K562 (cell line): ENCODE results near the gene SNCB. TPM values are rescaled to one million over a fixed set of nuclear protein-coding genes. Genes with fewer than 3 reads are reported as not detected.

Experiments used
- ARHGAP35 ChIP-seq: fragments of 450-650 bp; IDR thresholded peaks from 2 replicates; pipeline ENCODE4 v1.6.1; 2018; ENCODE audit not compliant: partially characterized antibody
- BCL6 ChIP-seq: fragments of 250-450 bp; sonication (Bioruptor Pico); IDR thresholded peaks from 2 replicates; pipeline ENCODE4 v1.4.0; 2020
- BRCA1 ChIP-seq, 2 experiments: fragments of 450-650 bp in 1 of 2; sonication (generic) in 1 of 2; formaldehyde crosslinking in 1 of 2; IDR thresholded peaks; 2 replicates each; pipeline versions ENCODE4 v1.5.0 to v1.6.1; 2017 to 2020; ENCODE audit warnings: mild to moderate bottlenecking in 1 of 2, missing genetic modification reagents in 1 of 2
- ESRRB ChIP-seq: fragments of 250-450 bp; sonication (Bioruptor Pico); IDR thresholded peaks from 2 replicates; pipeline ENCODE4 v1.5.0; 2020; ENCODE audit warnings: mild to moderate bottlenecking, moderate library complexity, borderline replicate concordance
- FOXA3 ChIP-seq, 2 experiments: fragments of 450-650 bp in 1 of 2; sonication (generic) in 1 of 2; formaldehyde crosslinking; IDR thresholded peaks in 1 of 2; conservative IDR thresholded peaks in 1 of 2; 2 replicates each; pipeline versions ENCODE4 v1.4.0 to v1.8.0; 2020 to 2022; ENCODE audit warnings: mild to moderate bottlenecking in 2 of 2, missing genetic modification reagents in 1 of 2
- HCFC1 ChIP-seq: IDR thresholded peaks from 2 replicates; pipeline ENCODE4 v1.6.1; 2012; ENCODE audit warnings: low read depth, low read length, improper control_type of control experiment
- MAFG ChIP-seq: fragments of 450-650 bp; conservative IDR thresholded peaks from 2 replicates; pipeline ENCODE4 v1.6.1; 2016; ENCODE audit warnings: missing genetic modification characterization, missing compliant biosample characterization
- MIER1 ChIP-seq: fragments of 450-650 bp; IDR thresholded peaks from 2 replicates; pipeline ENCODE4 v1.6.1; 2016; ENCODE audit warnings: antibody characterized with exemption, mild to moderate bottlenecking, low read depth
- NEUROD1 ChIP-seq: fragments of 150-350 bp; IDR thresholded peaks from 2 replicates; pipeline ENCODE4 v1.6.1; 2014; ENCODE audit warnings: borderline replicate concordance, low read length, low read depth; ENCODE audit not compliant: partially characterized antibody
- PHB2 ChIP-seq: fragments of 450-650 bp; IDR thresholded peaks from 2 replicates; pipeline ENCODE4 v1.6.1; 2017; ENCODE audit warnings: low read depth
- POLR2AphosphoS5 ChIP-seq: IDR thresholded peaks from 2 replicates; pipeline ENCODE4 v1.6.1; 2011; ENCODE audit warnings: mild to moderate bottlenecking, low read depth, low read length, moderate library complexity; ENCODE audit not compliant: control insufficient read depth, insufficient read depth
- PRDM10 ChIP-seq: fragments of 450-650 bp; IDR thresholded peaks from 2 replicates; pipeline ENCODE4 v1.6.1; 2018; ENCODE audit not compliant: partially characterized antibody
- RNF219 ChIP-seq: fragments of 250-450 bp; sonication (Bioruptor Pico); IDR thresholded peaks from 2 replicates; pipeline ENCODE4 v1.5.0; 2022; ENCODE audit warnings: mild to moderate bottlenecking
- TRIM28 ChIP-seq: fragments of 450-650 bp; IDR thresholded peaks from 2 replicates; pipeline ENCODE4 v1.6.1; 2017
- TSHZ1 ChIP-seq: fragments of 250-450 bp; sonication (Bioruptor Pico); IDR thresholded peaks from 2 replicates; pipeline ENCODE4 v1.4.0; 2020; ENCODE audit warnings: mild to moderate bottlenecking, moderate library complexity
- polyA plus RNA-seq, 8 experiments: library from polyadenylated mRNA; depleted of rRNA in 4 of 8; stranded (reverse) in 5 of 8; unstranded in 3 of 8; fragments of >200 nt; fragmentation: Nextera tagmentation in 2 of 8; fragmentation: Illumina TruSeq in 1 of 8; extraction: Ambion mirVana in 2 of 8; extraction: Trizol in 1 of 8; gene quantifications; 2 replicates each; pipeline versions ENCODE4 v1.2.1 to v1.2.3, GENCODE V29; 2011 to 2014; ENCODE audit warnings: inconsistent platforms in 1 of 8, missing spikeins in 1 of 8
- total RNA-seq, 7 experiments: library from RNA; depleted of rRNA in 6 of 7; stranded (reverse); fragments of >200 nt in 6 of 7; fragmentation: Illumina TruSeq in 2 of 7; extraction: Trizol in 2 of 7; gene quantifications; 2 replicates each; pipeline versions ENCODE4 v1.2.1 to v1.2.3, GENCODE V29; 2011 to 2021; ENCODE audit warnings: low replicate concordance in 1 of 7
- TF ChIP-seq, protein P1 (sequence below): fragments of 250-450 bp; sonication (Bioruptor Pico); IDR thresholded peaks from 2 replicates; pipeline ENCODE4 v1.9.0; 2021; ENCODE audit warnings: mild to moderate bottlenecking

SNCB gene
- total and polyA plus RNA-seq, 9 of the 15 experiments (the other 6 are each of a cell fraction or from before 2014, with no cell fraction given) = not detected

- no peak for TF ChIP-seq BCL6 (CRISPR knock-in tag)
- no peak for TF ChIP-seq ESRRB (CRISPR knock-in tag)
- no peak for TF ChIP-seq TRIM28
- no peak for TF ChIP-seq TSHZ1 (CRISPR knock-in tag)
- no peak for TF ChIP-seq RNF219 (CRISPR knock-in tag)
- TF ChIP-seq, protein P1, sequence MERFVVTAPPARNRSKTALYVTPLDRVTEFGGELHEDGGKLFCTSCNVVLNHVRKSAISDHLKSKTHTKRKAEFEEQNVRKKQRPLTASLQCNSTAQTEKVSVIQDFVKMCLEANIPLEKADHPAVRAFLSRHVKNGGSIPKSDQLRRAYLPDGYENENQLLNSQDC (CRISPR knock-in tag) = 0 out of 2 replicates have a peak, but pooled peaks have one; percentile 25
- TF ChIP-seq BRCA1 (IDR thresholded peaks at IDR 0.05) = no peak
- TF ChIP-seq BRCA1 (CRISPR knock-in tag; IDR thresholded peaks at IDR 0.05) = no peak
- TF ChIP-seq POLR2AphosphoS5 = peak; percentile 63
- no peak for TF ChIP-seq MIER1
- no peak for TF ChIP-seq PRDM10
- no peak for TF ChIP-seq NEUROD1
- TF ChIP-seq PHB2 = no peak
- TF ChIP-seq FOXA3 (CRISPR knock-in tag; conservative IDR thresholded peaks at IDR 0.05 in 1 of 2, IDR thresholded peaks at IDR 0.05 in 1 of 2) = no peak
- TF ChIP-seq ARHGAP35 = no peak
- no peak for TF ChIP-seq MAFG
- TF ChIP-seq HCFC1 = peak; percentile 55
Observed at GRCh38 chr5:176647030-176647842, 16.9 kb upstream of the SNCB start, which contains the start of gene TSPAN17 (continued).
